HG02970 (cell line): ENCODE results near the gene GIMAP8.

Experiments used
- ATAC-seq: cut with Tn5 transposase; IDR thresholded peaks from one replicate; pipeline ENCODE4 v1.9.1; 2021; ENCODE audit warnings: mild to moderate bottlenecking, moderate library complexity, moderate number of reproducible peaks; ENCODE audit not compliant: unreplicated experiment, low FRiP score

The GIMAP8 gene

GRCh38 chr7:150432915-150433892 lies 17.2 kb upstream of the GIMAP8 start:
- ATAC-seq: no peak

- ATAC-seq: no peak
Measured at GRCh38 chr7:150434240-150434639, 16.2 kb upstream of the GIMAP8 start.

- no peak for ATAC-seq
Measured at GRCh38 chr7:150435047-150435389, 15.4 kb upstream of the GIMAP8 start.

- peak; percentile 93 for ATAC-seq
Measured at GRCh38 chr7:150435390-150436073, 14.9 kb upstream of the GIMAP8 start.

- no peak for ATAC-seq
Measured at GRCh38 chr7:150439967-150440366, 10.5 kb upstream of the GIMAP8 start.

- ATAC-seq: no peak
Measured at GRCh38 chr7:150441524-150441923, 8.9 kb upstream of the GIMAP8 start.

GRCh38 chr7:150442811-150443210 lies 7.6 kb upstream of the GIMAP8 start:
- ATAC-seq: no peak

GRCh38 chr7:150443793-150444540 lies 6.5 kb upstream of the GIMAP8 start:
- ATAC-seq: no peak

- ATAC-seq: no peak
Measured at GRCh38 chr7:150444674-150445365, 5.6 kb upstream of the GIMAP8 start.

GRCh38 chr7:150446288-150446938 lies 4.0 kb upstream of the GIMAP8 start:
- no peak for ATAC-seq

GRCh38 chr7:150447966-150448788 lies 2.3 kb upstream of the GIMAP8 start:
- ATAC-seq: no peak

- no peak for ATAC-seq
Measured at GRCh38 chr7:150448789-150449147, 1.7 kb upstream of the GIMAP8 start.

- ATAC-seq: no peak
Measured at GRCh38 chr7:150449206-150449952, 1.1 kb upstream of the GIMAP8 start.

GRCh38 chr7:150451097-150451793 lies 815 bp downstream of the GIMAP8 start:
- no peak for ATAC-seq

- no peak for ATAC-seq
Measured at GRCh38 chr7:150451833-150452461, 1.5 kb downstream of the GIMAP8 start.

GRCh38 chr7:150453181-150453580 lies 2.8 kb downstream of the GIMAP8 start:
- ATAC-seq: no peak

- ATAC-seq: no peak
Measured at GRCh38 chr7:150453892-150454291, 3.5 kb downstream of the GIMAP8 start.
